Germinal center (tissue), 1 donor: ENCODE data around the gene RMI2.

Experiments
- DNase-seq: peaks from one replicate; pipeline ENCODE4 v3.0.0; 2012; ENCODE audit warnings: mixed read lengths, low spot score

Gene RMI2

GRCh38 chr16:11399261-11399831, 54.1 kb downstream of the RMI2 start:
- no peak for DNase-seq

- no peak for DNase-seq
Measured at GRCh38 chr16:11400076-11400475, 54.8 kb downstream of the RMI2 start.
